HEK293 (cell line): Measurements from ENCODE around the gene FAM171A1.

Experiments
- CTCF ChIA-PET: fragments of 350-600 bp; formaldehyde crosslinking; extraction: SDS; loops from one replicate; lab custom pipeline; 2021; ENCODE audit warnings: antibody characterized with exemption; lab: Yijun Ruan, JAX
- POLR2A ChIA-PET: fragments of 300-600 bp; formaldehyde crosslinking; extraction: SDS; loops from one replicate; lab custom pipeline; 2020; ENCODE audit warnings: antibody characterized with exemption, inconsistent platforms; lab: Yijun Ruan, JAX
- H3K27ac ChIP-seq: fragments of 200-500 bp; sonication (Bioruptor generic); 2 replicates; pipeline ENCODE4 v1.5.1; 2014; ENCODE audit warnings: low read depth, low read length, control low read depth, inconsistent platforms; ENCODE audit errors: extremely low read depth
- H3K36me3 ChIP-seq, 2 experiments: fragments of 200-500 bp in 1 of 2; sonication (Bioruptor generic) in 1 of 2; 1 replicate in 1 of 2; 2 replicates in 1 of 2; pipeline ENCODE4 v1.5.1; 2014 to 2017; ENCODE audit warnings: inconsistent platforms in 2 of 2, low read length in 2 of 2; ENCODE audit not compliant: control insufficient read depth in 2 of 2, insufficient read depth in 1 of 2
- H3K4me1 ChIP-seq: fragments of 200-500 bp; sonication (Bioruptor generic); 2 replicates; pipeline ENCODE4 v1.5.1; 2014; ENCODE audit warnings: mild to moderate bottlenecking, low read length, inconsistent platforms; ENCODE audit not compliant: control insufficient read depth, insufficient read depth
- H3K4me3 ChIP-seq: 2 replicates; pipeline ENCODE4 v1.5.1; 2011; ENCODE audit warnings: low read depth, mild to moderate bottlenecking, control low read depth, low read length, moderate library complexity
- H3K9me3 ChIP-seq: fragments of 200-500 bp; sonication (Bioruptor generic); 2 replicates; pipeline ENCODE4 v1.5.1; 2014; ENCODE audit warnings: low read depth, low read length, inconsistent platforms; ENCODE audit not compliant: control insufficient read depth, insufficient read depth
- OVOL3 ChIP-seq: fragments of 450-650 bp; formaldehyde crosslinking; IDR thresholded peaks from 2 replicates; pipeline ENCODE4 v1.5.1; 2016; ENCODE audit warnings: missing biosample characterization, missing genetic modification characterization
- ZBTB11 ChIP-seq: fragments of 450-650 bp; formaldehyde crosslinking; conservative IDR thresholded peaks from 2 replicates; pipeline ENCODE4 v1.5.1; 2016; ENCODE audit warnings: low read depth, missing biosample characterization, missing genetic modification characterization
- ZBTB49 ChIP-seq: fragments of 450-650 bp; formaldehyde crosslinking; IDR thresholded peaks from 2 replicates; pipeline ENCODE4 v1.5.1; 2016; ENCODE audit warnings: missing biosample characterization, missing genetic modification characterization, low read depth
- ZFHX2 ChIP-seq: fragments of 450-650 bp; formaldehyde crosslinking; conservative IDR thresholded peaks from 2 replicates; pipeline ENCODE4 v1.5.1; 2016; ENCODE audit warnings: missing biosample characterization, missing genetic modification characterization
- ZFP3 ChIP-seq: fragments of 450-650 bp; formaldehyde crosslinking; IDR thresholded peaks from 2 replicates; pipeline ENCODE4 v1.5.1; 2016; ENCODE audit warnings: low read depth, missing biosample characterization, missing genetic modification characterization
- ZNF121 ChIP-seq: fragments of 450-650 bp; formaldehyde crosslinking; IDR thresholded peaks from 2 replicates; pipeline ENCODE4 v1.5.1; 2016; ENCODE audit warnings: missing biosample characterization, missing genetic modification characterization
- ZNF132 ChIP-seq: fragments of 450-650 bp; formaldehyde crosslinking; IDR thresholded peaks from 2 replicates; pipeline ENCODE4 v1.5.1; 2017; ENCODE audit warnings: missing biosample characterization, missing genetic modification characterization, borderline replicate concordance
- ZNF510 ChIP-seq: fragments of 450-650 bp; formaldehyde crosslinking; IDR thresholded peaks from 2 replicates; pipeline ENCODE4 v1.5.1; 2018; ENCODE audit warnings: mild to moderate bottlenecking, missing genetic modification characterization, missing biosample characterization; ENCODE audit not compliant: insufficient replicate concordance
- ZNF555 ChIP-seq: fragments of 450-650 bp; formaldehyde crosslinking; conservative IDR thresholded peaks from 2 replicates; pipeline ENCODE4 v1.5.1; 2017; ENCODE audit warnings: missing biosample characterization, mild to moderate bottlenecking, missing genetic modification characterization, inconsistent platforms
- ZNF561 ChIP-seq: fragments of 450-650 bp; IDR thresholded peaks from 2 replicates; pipeline ENCODE4 v1.5.1; 2018; ENCODE audit warnings: missing biosample characterization, missing genetic modification characterization, borderline replicate concordance
- ZNF621 ChIP-seq: fragments of 450-650 bp; formaldehyde crosslinking; IDR thresholded peaks from 2 replicates; pipeline ENCODE4 v1.5.1; 2017; ENCODE audit warnings: missing biosample characterization, missing genetic modification characterization
- ZNF654 ChIP-seq: fragments of 450-650 bp; formaldehyde crosslinking; IDR thresholded peaks from 2 replicates; pipeline ENCODE4 v1.5.1; 2016; ENCODE audit warnings: low read depth, missing biosample characterization, missing genetic modification characterization
- ZNF658 ChIP-seq: fragments of 450-650 bp; formaldehyde crosslinking; IDR thresholded peaks from 2 replicates; pipeline ENCODE4; 2016; ENCODE audit warnings: missing biosample characterization, missing genetic modification characterization
- ZNF785 ChIP-seq: fragments of 450-650 bp; formaldehyde crosslinking; IDR thresholded peaks from 2 replicates; pipeline ENCODE4 v1.5.1; 2016; ENCODE audit warnings: missing biosample characterization, missing genetic modification characterization
- ZNF830 ChIP-seq: fragments of 450-650 bp; IDR thresholded peaks from 2 replicates; pipeline ENCODE4 v1.5.0; 2018; ENCODE audit warnings: missing biosample characterization, missing genetic modification characterization, low read depth, mild to moderate bottlenecking, moderate library complexity
- TF ChIP-seq, protein P1 (sequence below): fragments of 450-650 bp; formaldehyde crosslinking; IDR thresholded peaks from 2 replicates; pipeline ENCODE4 v1.5.1; 2016; ENCODE audit warnings: missing biosample characterization, missing genetic modification characterization, borderline replicate concordance
- TF ChIP-seq, protein P2 (sequence below): fragments of 450-650 bp; formaldehyde crosslinking; IDR thresholded peaks from 2 replicates; pipeline ENCODE4 v1.5.1; 2016; ENCODE audit warnings: missing biosample characterization, missing genetic modification characterization
- TF ChIP-seq, protein P3 (sequence below): fragments of 450-650 bp; formaldehyde crosslinking; IDR thresholded peaks from 2 replicates; pipeline ENCODE4 v1.5.1; 2016; ENCODE audit warnings: missing biosample characterization, missing genetic modification characterization
- TF ChIP-seq, protein P4 (sequence below): fragments of 450-650 bp; formaldehyde crosslinking; IDR thresholded peaks from 2 replicates; pipeline ENCODE4 v1.5.1; 2016; ENCODE audit warnings: missing biosample characterization, missing genetic modification characterization

The FAM171A1 gene

DNA sequence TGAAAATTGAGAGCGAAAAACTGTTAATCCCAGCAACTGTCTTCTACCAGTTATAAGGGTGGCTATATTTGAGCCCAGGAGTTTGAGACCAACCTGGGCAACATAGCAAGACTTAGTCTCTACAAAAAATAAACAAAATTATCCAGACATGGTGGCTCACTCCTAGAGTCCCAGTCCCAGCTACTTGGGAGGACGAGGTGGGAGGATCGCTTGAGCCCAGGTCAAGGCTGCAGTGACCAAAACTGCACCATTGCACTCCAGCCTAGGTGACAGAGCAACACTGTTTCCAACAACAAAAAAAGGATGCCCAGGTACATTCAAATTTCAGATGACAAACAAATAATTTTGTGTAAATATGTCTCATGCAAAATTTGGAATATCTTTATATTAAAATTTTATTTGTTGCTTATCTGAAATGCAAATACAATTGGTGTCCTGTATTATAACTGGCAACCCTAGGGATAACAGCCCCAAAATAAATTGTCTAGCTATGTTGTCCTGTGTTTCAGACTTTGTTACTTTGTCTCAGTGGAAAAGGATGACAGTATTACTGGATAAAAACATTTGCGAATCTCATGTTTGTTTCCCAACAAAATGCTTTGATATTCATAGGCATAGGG, 26.7 kb downstream of the FAM171A1 start (continued):
- TF ChIP-seq ZNF561 (tag by site-specific recombination) (no peak), ZNF830 (tag by site-specific recombination) (no peak), ZNF132 (tag by site-specific recombination) (no peak), ZNF555 (tag by site-specific recombination) (no peak), ZFHX2 (no peak), ZFP3 (no peak), ZBTB49 (tag by site-specific recombination) (no peak), ZNF785 (tag by site-specific recombination) (no peak), OVOL3 (tag by site-specific recombination) (no peak), ZNF654 (tag by site-specific recombination) (no peak), ZNF658 (tag by site-specific recombination) (no peak)
- TF ChIP-seq, protein P1, sequence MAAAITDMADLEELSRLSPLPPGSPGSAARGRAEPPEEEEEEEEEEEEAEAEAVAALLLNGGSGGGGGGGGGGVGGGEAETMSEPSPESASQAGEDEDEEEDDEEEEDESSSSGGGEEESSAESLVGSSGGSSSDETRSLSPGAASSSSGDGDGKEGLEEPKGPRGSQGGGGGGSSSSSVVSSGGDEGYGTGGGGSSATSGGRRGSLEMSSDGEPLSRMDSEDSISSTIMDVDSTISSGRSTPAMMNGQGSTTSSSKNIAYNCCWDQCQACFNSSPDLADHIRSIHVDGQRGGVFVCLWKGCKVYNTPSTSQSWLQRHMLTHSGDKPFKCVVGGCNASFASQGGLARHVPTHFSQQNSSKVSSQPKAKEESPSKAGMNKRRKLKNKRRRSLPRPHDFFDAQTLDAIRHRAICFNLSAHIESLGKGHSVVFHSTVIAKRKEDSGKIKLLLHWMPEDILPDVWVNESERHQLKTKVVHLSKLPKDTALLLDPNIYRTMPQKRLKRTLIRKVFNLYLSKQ (tag by site-specific recombination), result no peak
- TF ChIP-seq, protein P2, sequence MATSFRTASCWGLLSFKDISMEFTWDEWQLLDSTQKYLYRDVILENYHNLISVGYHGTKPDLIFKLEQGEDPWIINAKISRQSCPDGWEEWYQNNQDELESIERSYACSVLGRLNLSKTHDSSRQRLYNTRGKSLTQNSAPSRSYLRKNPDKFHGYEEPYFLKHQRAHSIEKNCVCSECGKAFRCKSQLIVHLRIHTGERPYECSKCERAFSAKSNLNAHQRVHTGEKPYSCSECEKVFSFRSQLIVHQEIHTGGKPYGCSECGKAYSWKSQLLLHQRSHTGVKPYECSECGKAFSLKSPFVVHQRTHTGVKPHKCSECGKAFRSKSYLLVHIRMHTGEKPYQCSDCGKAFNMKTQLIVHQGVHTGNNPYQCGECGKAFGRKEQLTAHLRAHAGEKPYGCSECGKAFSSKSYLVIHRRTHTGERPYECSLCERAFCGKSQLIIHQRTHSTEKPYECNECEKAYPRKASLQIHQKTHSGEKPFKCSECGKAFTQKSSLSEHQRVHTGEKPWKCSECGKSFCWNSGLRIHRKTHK (tag by site-specific recombination), result no peak

DNA sequence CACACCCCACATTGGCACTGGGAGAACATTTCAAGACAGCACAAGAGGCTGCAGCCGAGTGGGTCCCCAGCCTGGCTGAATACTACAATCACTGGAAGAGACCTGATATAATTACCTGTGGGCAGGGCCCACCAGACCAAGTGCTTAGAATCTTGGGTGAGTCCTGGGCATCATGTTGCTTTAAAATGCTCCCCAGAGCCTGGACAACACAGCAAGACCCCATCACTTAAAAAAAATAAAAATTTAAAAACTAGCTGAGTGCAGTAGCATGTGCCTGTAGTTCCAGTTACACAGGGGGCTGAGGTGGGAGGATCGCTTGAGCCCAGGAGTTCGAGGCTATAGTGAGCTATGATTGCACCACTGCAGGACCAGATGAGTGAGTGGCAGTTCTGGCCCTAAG, 28.1 kb downstream of the FAM171A1 start:
- Histone ChIP-seq H3K27ac (no peak overlapping the region), H3K4me3 (no peak overlapping the region), H3K36me3 (no peaks in the 10 kb centered on the region; a peak in 1 of 3 replicates), H3K9me3 (no peaks in the 10 kb centered on the region), H3K4me1 (peaks cover 4% of the 10 kb centered on the region; the same call in 1 of the 2 replicates)
- ChIA-PET CTCF (no interaction called here), POLR2A (no interaction called here)
- TF ChIP-seq, protein P3, sequence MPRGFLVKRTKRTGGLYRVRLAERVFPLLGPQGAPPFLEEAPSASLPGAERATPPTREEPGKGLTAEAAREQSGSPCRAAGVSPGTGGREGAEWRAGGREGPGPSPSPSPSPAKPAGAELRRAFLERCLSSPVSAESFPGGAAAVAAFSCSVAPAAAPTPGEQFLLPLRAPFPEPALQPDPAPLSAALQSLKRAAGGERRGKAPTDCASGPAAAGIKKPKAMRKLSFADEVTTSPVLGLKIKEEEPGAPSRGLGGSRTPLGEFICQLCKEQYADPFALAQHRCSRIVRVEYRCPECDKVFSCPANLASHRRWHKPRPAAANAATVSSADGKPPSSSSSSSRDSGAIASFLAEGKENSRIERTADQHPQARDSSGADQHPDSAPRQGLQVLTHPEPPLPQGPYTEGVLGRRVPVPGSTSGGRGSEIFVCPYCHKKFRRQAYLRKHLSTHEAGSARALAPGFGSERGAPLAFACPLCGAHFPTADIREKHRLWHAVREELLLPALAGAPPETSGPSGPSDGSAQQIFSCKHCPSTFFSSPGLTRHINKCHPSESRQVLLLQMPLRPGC (tag by site-specific recombination), result no peak
- no peak for TF ChIP-seq ZBTB11 (tag by site-specific recombination)
- no peak for TF ChIP-seq ZFHX2
- TF ChIP-seq ZNF621 (tag by site-specific recombination), result no peak
- peak; percentile 62; the same call in 1 of the 2 replicates for TF ChIP-seq ZNF121
- no peak for TF ChIP-seq ZNF510
- TF ChIP-seq, protein P4, sequence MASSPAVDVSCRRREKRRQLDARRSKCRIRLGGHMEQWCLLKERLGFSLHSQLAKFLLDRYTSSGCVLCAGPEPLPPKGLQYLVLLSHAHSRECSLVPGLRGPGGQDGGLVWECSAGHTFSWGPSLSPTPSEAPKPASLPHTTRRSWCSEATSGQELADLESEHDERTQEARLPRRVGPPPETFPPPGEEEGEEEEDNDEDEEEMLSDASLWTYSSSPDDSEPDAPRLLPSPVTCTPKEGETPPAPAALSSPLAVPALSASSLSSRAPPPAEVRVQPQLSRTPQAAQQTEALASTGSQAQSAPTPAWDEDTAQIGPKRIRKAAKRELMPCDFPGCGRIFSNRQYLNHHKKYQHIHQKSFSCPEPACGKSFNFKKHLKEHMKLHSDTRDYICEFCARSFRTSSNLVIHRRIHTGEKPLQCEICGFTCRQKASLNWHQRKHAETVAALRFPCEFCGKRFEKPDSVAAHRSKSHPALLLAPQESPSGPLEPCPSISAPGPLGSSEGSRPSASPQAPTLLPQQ, result no peak
